Measurements from ENCODE around the gene SIT1.
"Not testable (repeated sequence)": the region's sequence is repeated elsewhere in the genome, so short reads cannot be mapped to it uniquely, and the experiment has no call there.

The SIT1 gene

DNA sequence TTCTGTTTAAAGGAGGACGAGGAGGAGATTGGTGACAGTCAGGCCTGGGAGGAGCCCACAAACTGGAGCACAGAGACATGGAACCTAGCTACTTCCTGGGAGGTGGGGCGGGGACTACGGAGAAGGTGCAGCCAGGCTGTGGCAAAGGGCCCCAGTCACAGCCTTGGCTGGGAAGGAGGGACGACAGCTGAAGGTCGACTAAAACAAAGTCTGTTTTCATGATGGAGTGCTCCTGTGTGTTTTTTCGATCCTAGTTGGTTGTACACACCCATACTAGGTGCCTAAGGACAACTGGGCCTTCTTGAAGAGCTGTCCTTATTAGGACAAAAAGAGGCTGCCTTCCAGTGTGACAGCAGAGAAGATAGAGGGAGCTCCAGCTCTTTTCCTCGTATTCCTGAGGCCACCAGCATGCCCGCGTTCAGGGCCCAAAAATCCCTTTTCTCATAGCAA lies 10.3 kb upstream of the SIT1 start:
- DNase-seq (ENCODE audit: low read depth in 2 of 2) = no peak

DNA sequence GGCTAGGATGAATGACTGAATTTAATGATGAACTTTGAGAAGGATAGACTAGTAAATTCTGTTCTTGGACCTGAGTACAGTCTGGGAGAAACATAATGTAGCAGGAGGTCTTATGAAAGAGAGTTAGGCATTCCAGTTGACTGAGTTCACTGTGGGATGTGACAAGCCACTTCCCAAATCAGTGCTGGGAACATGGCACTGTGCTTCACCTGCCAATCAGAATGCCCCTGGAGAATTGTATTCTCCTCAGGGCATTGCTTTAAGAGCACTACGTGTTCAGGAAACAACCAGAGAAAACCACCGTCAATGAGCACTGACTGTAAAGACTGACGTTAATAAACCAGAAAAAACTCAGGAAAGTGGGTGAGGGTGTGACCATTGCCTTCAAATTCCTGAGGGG lies 8.6 kb upstream of the SIT1 start:
- no peak for DNase-seq (ENCODE audit: low read depth in 2 of 2)

DNA sequence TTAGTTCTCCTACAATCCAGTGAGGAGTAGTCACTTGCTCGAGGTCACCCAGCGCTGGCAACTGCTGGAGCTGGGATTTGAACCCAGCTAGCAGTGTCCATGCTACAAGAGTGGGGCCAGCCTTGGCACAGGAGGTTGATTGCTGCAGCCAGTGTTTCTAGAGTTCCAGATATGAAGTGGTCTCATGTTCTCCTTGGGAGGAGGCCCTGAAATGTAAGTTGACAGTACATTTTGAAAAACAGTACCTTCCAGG lies 8.2 kb upstream of the SIT1 start:
- DNase-seq (ENCODE audit: low read depth in 2 of 2) = no peak

DNA sequence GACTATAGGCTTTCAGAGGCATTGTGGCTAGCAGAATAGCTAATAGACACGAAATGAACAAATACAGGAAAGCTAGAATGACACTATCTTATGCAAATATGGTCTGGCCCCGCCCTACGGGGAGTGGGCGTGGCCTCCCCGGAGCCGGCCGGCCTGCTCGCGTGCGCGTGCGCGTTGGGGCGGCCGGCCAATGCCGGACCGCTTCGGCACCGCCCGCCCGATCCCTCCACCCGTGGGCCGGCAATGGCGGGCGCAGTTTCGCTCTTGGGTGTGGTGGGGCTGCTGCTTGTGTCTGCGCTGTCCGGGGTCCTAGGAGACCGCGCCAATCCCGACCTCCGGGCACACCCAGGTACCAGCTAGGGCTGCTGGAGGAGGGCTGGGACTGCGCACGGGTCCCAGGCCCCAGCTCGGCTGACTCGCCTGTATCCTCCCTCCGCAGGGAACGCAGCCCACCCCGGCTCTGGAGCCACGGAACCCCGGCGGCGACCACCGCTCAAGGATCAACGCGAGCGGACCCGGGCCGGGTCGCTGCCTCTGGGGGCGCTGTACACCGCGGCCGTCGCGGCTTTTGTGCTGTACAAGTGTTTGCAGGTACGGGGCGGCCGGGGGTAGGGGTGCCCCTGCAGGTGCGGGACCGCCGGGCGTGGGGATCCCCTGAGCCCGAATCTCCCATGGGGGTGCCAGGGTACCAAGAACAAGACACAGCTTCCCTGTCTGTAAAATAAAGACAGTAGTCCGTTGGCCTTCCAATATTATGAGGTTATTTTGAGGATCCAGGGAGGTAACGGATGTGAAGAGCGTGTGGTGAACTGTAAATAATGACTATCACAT lies 7.6 kb upstream of the SIT1 start, which contains the start of gene CCDC107:
TSS of gene CCDC107 (plus strand) at position 156 of the 831 bp plus-strand sequence. CDS start at position 244, 88 bp downstream.
- peak; percentile 65 to 67 for DNase-seq (ENCODE audit: low read depth in 2 of 2)

DNA sequence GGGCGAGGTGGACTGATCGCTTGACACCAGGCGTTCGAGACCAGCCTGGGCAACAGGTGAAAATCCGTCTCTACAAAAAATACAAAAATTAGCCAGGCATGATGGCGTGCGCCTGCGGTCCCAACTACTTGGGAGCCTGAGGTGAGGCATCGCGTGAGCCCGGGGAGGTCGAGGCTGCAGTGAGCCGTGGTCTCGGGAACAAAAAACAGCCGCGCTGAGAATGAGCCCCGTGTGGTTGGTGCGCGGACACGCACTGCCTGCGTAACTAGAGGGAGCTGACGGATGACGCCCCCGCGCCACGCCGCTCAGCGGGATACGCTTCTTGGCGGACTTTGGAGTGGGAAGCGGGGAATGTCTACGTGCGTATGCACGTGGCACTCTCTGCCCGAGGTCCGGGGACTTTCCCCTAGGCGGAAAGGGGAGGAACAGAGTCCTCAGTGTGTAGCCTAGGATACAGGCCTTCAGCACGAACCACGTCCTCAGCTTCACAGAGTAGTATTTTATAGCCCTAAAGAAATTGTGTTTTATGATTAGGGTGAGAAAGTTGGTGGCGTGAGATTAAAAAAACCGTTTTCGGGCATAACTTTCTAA lies 6.9 kb upstream of the SIT1 start, which contains the start of gene RMRP:
TSS of gene RMRP (minus strand) at position 474 of the 591 bp plus-strand sequence.
- peak; percentile 90 to 96 for DNase-seq (ENCODE audit: low read depth in 2 of 2)

DNA sequence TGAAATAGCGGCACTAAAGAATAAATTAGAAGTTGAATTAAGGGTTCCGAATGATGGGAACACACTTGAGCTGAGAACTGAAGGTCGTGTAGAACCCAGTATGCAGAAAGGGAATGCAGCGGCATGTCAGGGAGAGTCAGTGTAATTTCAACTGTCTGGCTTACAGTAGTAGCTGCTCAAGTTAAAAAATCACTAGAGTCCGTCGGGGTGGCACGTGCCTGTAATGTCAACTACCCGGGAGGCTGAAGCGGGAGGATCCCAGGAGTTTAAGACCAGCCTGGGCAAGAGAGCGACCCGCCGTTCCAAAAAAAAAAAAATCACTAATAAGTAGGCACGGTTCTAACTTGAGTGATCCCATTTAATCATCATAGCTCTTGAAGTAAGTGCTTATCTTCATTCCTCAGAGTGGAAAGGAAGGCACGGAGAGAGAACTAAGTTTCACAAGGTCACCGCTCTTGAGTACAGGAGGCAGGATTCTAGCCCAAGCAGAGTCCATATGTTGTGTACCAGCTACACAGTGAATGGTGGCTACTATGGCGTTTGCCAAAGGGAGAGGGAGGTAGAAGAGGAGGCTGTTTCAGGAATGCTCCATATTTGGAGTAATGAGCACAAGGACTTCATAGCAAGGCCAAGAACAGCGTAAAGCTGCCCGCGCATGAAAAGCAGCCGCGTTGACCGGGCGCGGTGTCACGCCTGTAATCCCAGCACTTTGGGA lies 6.3 kb upstream of the SIT1 start:
- DNase-seq (ENCODE audit: low read depth in 2 of 2) = no peak

DNA sequence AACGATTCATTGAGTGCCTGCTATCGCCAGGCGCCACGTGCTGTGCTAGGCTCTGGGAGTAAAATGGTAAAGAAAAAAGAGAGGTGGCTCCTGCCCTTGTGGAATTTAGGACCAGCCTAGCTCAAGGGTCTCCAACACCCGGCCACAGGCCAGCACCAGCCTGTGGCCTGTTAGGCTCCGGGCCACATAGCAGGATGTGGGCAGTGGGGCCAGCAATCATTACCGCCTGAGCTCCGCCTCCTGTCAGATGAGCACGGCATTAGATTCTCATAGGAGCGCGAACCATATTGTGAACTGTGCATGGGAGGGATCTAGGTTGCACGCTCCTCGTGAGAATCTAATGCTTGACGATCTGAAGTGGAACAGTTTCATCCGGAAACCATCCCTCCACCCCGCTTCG lies 5.6 kb upstream of the SIT1 start:
- DNase-seq (ENCODE audit: low read depth in 2 of 2) = no peak

DNA sequence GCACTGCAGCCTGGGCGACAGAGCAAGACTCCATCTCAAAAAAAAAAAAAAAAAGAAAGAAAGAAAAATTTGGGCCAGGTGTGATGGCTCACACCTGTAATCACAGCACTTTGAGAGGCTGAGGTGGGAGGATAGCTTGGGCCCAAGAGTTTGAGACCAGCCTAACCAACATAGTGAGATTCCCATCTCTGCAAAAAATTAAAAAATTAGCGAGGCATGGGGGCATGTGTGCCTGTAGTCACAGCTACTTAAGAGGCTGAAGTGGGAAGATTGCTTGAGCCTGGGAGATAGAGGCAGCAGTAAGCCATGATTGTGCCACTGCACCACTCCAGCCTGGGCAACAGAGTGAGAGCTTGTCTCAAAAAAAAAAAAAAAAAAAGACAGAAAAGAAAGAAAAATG lies 2.9 kb upstream of the SIT1 start:
- no peak for DNase-seq (ENCODE audit: low read depth in 2 of 2)

DNA sequence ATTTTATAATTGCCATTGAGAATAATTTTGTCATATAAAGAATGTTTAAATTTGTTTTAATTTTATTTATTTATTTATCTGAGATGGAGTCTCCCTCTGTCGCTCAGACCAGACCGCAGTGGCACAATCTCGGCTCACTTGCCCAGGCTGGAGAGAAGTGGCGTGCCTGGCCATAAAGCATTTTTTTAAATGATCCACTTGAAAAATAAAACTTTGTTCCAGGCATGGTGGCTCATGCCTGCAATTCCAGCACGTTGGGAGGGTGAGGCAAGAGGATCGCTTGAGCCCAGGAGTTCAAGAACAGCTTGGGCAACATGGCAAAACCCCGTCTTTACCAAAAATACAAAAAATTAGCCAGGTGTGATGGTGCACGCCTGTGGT lies 2.1 kb upstream of the SIT1 start:
- no peak for DNase-seq (ENCODE audit: low read depth in 2 of 2)

DNA sequence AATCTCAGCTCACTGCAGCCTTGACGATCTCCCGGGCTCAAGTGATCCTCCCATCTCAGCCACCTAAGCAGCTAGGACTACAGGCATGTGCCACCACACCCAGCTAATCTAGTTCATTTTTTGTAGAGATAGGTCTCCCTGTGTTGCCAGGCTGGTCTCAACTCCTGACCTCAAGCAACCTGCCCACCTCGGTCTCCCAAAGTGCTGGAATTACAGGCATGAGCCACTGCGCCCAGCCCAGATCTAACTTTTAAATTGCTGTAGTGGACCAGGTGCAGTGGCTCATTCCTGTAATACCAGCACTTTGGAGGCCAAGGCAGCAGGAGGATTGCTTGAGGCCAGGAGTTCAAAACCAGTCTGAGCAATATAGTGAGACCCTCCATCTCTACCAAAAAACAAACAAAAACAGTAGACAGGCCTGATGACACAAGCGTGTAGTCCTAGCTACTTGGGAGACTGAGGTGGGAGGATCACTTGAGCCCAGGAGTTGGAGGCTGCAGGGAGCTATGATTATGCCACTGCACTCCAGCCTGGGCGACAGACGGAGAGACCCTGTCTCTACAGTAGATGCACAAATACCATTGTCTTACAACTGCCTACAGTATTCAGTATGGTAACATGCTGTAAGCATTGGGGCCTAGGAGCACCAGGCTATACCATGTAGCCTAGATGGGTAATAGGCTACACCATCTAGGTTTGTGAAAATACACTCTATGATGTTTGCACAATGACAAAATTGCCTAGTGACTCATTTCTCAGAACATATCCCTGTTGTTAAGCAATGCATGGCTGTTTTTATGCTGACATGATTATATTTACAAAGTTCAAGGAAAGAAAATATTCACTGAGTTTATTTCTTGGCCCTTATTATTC lies 1.5 kb upstream of the SIT1 start:
- no peak for DNase-seq (ENCODE audit: low read depth in 2 of 2)

DNA sequence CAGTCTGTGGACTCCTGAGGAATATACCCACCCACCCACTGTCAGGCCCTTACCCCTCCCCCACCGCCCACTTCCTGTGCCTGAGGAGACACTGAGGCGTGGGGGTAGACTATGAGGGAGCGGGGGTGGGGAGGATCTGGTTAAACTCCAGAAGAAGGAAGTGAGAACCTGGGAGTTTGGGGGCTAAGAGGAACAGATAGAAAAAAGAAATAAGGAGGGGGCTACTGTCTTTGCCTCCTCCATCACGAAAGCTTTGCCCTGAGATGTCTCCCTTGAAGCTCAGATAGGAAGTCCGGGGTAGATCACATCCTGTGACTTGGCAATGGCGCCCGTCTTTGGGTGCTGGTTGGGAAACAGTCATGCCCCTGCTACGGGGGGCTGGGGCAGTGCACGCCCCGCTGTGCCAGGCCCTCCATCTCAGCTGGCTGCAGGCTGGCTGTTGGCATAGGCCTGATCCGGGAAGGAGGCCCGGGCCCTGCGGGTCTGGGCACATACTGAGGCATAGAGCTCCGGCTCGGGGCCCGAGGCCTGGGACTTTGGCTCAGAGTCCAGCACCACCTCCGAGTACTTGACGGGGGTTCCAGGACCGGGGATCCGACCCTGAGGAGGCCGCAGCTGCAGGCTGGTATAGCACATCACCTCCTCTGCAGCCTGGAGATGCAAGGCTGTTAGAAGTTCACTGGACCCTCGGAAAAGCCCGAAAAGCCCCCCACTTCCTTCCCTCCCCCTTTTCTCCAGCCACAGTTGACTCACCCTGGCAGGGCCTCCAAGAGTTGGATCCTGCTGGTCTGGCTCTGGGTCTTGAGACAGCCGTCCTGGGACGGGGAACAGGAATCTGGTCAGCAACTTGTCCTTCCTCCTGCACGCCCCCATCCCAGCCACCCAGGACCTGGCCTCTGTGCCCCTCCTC lies 1.0 kb downstream of the SIT1 start:
- DNase-seq (ENCODE audit: low read depth in 2 of 2) = no peak

DNA sequence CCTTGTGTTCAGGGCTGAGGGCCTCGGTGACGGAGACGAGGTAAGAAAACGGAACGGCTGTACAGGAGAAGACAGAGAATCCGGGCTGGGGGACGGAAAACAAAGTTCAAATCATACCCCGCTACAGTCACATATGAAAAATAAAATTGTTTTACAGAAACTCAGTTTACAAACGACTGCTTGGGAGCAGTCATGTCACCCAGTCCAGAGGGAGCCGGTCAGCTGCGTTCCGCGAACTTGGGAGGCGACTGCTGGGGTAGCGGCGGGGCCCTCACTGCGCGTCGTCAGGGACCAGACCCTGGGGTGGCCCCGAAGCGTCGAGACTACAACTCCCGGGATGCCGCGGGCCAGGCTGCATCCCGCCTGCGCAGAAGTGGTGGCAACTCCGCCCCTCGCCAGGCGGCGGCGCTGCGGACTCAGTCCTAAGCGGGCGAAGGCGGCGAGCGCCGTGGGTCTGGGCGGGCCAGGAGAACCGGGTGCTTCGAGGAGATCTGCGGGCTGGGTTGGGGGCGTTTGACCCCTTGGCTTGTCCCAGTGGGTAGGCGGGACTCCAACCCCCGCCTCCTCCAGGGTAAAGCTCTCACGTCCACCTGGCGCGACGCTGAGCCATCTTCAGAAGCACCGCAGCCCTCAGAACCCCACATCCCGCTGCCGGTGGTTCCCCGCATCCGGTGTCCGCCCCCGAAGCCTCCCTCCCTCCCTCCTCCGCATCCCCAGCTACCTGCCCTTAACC lies 4.0 kb downstream of the SIT1 start:
- DNase-seq (ENCODE audit: low read depth in 2 of 2) = peak; percentile 76 to 88

DNA sequence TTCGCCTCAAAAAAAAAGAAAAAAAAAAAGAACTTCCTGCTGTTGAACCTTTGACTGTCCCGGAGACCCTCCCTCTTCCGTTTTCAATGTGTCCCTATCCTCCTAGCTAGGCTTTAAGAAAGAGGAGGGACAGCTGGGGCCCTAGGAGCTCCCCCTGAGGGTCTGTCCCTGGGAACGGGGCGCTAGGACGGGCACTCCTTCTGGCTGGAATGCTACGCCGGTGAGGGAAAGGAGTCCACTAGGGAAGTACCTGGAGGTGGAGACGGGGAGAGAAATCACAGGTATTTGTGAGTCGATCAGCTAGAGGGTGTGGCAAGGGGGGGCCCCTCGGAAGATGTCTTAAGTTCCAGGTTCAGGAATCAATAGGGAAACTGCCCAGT lies 4.6 kb downstream of the SIT1 start:
- no peak for DNase-seq (ENCODE audit: low read depth in 2 of 2)

DNA sequence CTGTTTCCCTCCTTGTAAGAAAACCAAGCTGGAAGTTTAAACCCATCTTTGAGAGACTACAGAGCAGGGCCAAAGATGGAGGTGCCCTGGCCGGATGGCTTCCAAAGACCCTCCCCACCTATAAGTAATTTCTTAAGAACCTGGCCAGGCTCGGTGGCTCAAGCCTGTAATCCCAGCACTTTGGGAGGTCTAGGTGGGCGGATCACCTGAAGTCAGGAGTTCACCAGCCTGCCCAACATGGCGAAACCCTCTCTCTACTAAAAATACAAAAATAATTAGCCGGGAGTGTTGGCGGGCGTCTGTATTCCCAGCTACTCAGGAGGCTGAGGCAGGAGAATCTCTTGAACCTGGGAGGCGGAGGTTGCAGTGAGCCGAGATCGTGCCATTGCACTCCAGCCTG lies 5.0 kb downstream of the SIT1 start:
- DNase-seq (ENCODE audit: low read depth in 2 of 2) = not testable (repeated sequence)

DNA sequence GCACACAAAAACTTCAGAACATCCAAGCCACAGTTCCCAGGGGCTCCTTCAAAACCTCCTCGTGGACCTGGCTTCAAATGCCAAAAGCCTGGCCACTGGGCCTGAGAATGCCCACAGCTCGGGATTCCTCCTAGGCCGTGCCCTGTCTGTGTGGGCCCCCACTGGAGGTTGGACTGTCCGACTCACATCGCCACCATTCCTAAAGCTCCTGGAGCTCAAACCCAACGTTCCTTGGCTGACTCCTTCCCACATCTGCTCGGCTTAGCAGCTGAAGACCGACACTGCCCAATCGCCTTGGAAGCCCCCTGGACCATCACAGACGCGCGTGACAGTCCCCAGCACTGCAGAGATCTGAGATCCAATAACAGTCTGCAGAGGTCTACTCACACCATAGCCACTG lies 7.7 kb downstream of the SIT1 start:
- DNase-seq (ENCODE audit: low read depth in 2 of 2) = no peak

DNA sequence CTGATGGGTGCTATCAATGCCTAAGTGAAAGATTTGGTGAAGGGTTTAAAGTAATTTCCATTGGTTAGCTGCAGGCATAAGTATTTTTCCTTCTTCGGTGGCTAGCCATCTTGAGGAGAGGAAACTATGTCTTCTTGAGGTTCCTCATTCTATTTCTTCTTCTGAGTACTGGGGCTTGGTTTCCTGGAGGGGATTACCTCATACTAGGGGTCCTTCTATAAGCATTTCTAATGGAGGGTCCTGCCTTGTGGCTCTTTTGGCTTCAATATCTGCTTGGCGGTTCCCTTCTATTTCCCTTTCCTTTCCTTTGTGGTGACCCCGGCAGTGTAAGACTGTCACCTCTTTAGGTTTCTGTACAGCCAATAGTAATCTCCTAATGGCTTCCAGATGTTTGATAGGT lies 9.3 kb downstream of the SIT1 start:
- not testable (repeated sequence) for DNase-seq (ENCODE audit: low read depth in 2 of 2)

DNA sequence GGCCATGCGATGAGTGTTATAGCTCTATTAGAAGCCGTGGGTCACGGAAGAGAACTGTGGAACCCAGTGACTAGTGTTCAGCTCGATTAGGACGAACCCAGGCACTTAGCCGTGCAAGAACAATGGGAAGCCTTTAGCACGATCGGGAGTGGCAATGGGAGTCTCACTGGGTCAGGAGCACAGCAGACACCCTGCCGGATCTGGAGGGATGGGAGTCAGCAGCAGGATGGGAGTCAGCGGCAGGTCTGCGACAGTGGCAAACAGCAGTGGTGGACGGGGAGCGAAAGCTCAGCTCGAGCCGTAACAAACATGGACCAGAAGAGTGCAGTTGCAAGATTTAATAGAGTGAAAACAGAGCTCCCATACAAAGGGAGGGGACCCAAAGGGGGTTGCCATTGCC lies 10.3 kb downstream of the SIT1 start:
- not testable (repeated sequence) for DNase-seq (ENCODE audit: low read depth in 2 of 2)

DNA sequence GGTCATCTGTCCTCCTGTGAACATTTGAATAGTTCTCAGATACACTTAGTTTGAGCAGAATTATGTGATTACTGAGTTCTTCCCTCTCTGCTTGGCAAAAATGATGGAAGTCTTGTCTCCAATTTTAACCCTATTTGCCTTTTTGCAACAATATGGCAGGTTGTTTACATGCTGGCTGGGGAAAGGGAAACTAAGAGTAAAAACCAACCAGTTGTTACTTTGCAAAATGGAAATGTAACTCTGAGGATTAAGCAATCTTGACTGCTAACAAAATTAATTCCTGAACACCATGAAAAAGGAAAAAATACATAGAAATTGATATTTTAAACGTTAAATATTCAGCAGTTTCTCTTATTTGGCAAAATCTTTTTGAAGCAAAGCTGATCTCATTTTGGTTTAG lies 11.1 kb downstream of the SIT1 start:
- DNase-seq (ENCODE audit: low read depth in 2 of 2) = no peak

DNA sequence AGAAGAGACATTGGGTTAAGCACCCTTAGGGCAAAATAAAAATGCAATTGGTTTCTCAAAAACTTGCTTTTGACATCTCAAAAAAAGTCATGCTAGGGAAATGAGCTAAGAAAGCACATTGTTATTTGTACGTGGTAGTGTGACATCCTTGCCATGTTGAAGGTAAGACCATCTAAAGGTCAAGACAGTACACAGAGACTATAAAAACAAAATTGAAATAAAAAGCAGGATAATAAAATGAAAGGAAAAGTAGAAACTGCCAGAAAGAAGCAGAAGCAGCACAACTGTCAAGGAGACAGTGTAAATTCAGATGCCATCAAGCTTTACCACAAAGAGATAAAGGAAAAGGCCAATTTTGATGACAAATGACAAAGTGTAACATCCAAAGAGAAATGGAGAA lies 11.5 kb downstream of the SIT1 start:
- DNase-seq (ENCODE audit: low read depth in 2 of 2) = not testable (repeated sequence)

DNA sequence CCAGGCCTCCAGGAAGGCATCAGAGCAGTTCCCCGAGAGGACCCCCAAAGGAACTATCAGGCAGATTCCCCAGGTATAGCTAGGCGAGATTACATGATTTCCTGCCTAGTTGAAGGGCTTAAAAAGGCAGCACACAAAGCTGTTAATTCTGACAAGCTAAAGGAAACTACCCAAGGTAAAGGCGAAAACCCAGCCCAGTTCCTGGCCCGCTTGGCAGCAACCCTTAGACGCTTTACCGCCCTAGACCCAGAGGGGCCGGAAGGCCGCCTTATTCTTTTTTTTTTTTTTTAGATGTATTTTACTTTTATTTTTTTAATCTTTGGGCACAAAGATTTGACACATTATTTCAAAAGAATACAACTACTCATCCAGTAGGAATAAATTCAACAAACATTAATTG lies 12.0 kb downstream of the SIT1 start:
- DNase-seq (ENCODE audit: low read depth in 2 of 2) = not testable (repeated sequence)
